AG09309 (cell line): Measurements from ENCODE around the gene BHLHE41.

ENCODE experiments used
- DNase-seq: peaks from one replicate; pipeline ENCODE4 v3.0.0-alpha.2; 2010; ENCODE audit warnings: low read depth
- H3K4me3 ChIP-seq: 2 replicates; pipeline ENCODE4 v1.5.1; 2011; ENCODE audit warnings: mild to moderate bottlenecking, low read depth, low read length, moderate library complexity; ENCODE audit not compliant: control insufficient read depth
- CTCF ChIP-seq: IDR thresholded peaks from 2 replicates; pipeline ENCODE4 v1.5.1; 2011; ENCODE audit warnings: mild to moderate bottlenecking, low read depth, low read length, inconsistent platforms; ENCODE audit not compliant: insufficient read depth, control insufficient read depth; ENCODE audit errors: missing control alignments

The BHLHE41 gene

GRCh38 chr12:26122681-26123481 lies 2.0 kb downstream of the BHLHE41 start:
- DNase-seq: no peak
- peak; percentile 55 for TF ChIP-seq CTCF
- peak overlapping the region; percentile 77 for H3K4me3 ChIP-seq

GRCh38 chr12:26122061-26122680 lies 2.7 kb downstream of the BHLHE41 start:
- H3K4me3 ChIP-seq: peak overlapping the region; percentile 77
- no peak for TF ChIP-seq CTCF
- DNase-seq: no peak

GRCh38 chr12:26121323-26122060 lies 3.3 kb downstream of the BHLHE41 start:
- DNase-seq: no peak
- TF ChIP-seq CTCF: no peak
- H3K4me3 ChIP-seq: peak overlapping the region; percentile 46

- TF ChIP-seq CTCF: no peak
- no peak for DNase-seq
- H3K4me3 ChIP-seq: no peak overlapping the region
These were observed 4.1 kb downstream of the BHLHE41 start for GRCh38 chr12:26120561-26121274.

GRCh38 chr12:26119391-26119989 lies 5.3 kb downstream of the BHLHE41 start:
- peak; percentile 64 for TF ChIP-seq CTCF
- no peak for DNase-seq
- no peak overlapping the region for H3K4me3 ChIP-seq

- no peak for TF ChIP-seq CTCF
- no peak overlapping the region for H3K4me3 ChIP-seq
- DNase-seq: no peak
These were observed 6.5 kb downstream of the BHLHE41 start for GRCh38 chr12:26118308-26118707.
